Keratinocyte (primary cell): Measurements from ENCODE around the gene PARD3B. TPM values are rescaled to one million over a fixed set of nuclear protein-coding genes. Genes with fewer than 3 reads are reported as not detected.

Experiments
- DNase-seq: peaks from one replicate; pipeline ENCODE4 v3.0.0-alpha.2; 2011; ENCODE audit warnings: low read depth, missing footprints, low spot score
- FAIRE-seq: peaks from 2 replicates; lab custom pipeline; 2011; peaks lifted over from hg19 to GRCh38; lab: Jason Lieb, UNC
- H2AFZ ChIP-seq: 2 replicates; pipeline ENCODE4 v1.6.0; 2012; ENCODE audit warnings: low read length, control low read depth, inconsistent platforms; ENCODE audit not compliant: control insufficient read depth
- H3K27ac ChIP-seq: 2 replicates; pipeline ENCODE4 v1.5.1; 2011; ENCODE audit warnings: low read length; ENCODE audit not compliant: control insufficient read depth, insufficient read depth
- H3K27me3 ChIP-seq: 3 replicates; pipeline ENCODE4 v1.6.0; 2011; ENCODE audit warnings: low read length; ENCODE audit not compliant: control insufficient read depth, insufficient read depth; ENCODE audit errors: extremely low read depth
- H3K36me3 ChIP-seq, 2 experiments: 2 replicates in 1 of 2; 3 replicates in 1 of 2; pipeline ENCODE4 v1.5.1; 2011; ENCODE audit warnings: low read length in 2 of 2, mild to moderate bottlenecking in 1 of 2; ENCODE audit not compliant: control insufficient read depth in 2 of 2, insufficient read depth in 2 of 2; ENCODE audit errors: extremely low read depth in 1 of 2
- H3K4me1 ChIP-seq: 3 replicates; pipeline ENCODE4 v1.5.1; 2011; ENCODE audit warnings: low read length; ENCODE audit not compliant: control insufficient read depth, insufficient read depth; ENCODE audit errors: extremely low read depth
- H3K4me2 ChIP-seq: 3 replicates; pipeline ENCODE4 v1.6.0; 2011; ENCODE audit warnings: low read depth, low read length; ENCODE audit not compliant: control insufficient read depth, insufficient read depth; ENCODE audit errors: extremely low read depth
- H3K4me3 ChIP-seq, 3 experiments: fragments of 200-600 bp in 1 of 3; sonication (generic) in 1 of 3; 2 replicates in 2 of 3; 3 replicates in 1 of 3; pipeline ENCODE4 v1.5.1; 2011 to 2016; ENCODE audit warnings: low read length in 3 of 3, mild to moderate bottlenecking in 3 of 3, control low read depth in 2 of 3, inconsistent platforms in 1 of 3, low read depth in 1 of 3, mixed read lengths in 1 of 3, mixed run types in 1 of 3, moderate library complexity in 1 of 3; ENCODE audit not compliant: control insufficient read depth in 2 of 3, insufficient read depth in 2 of 3; ENCODE audit errors: extremely low read depth in 1 of 3
- H3K79me2 ChIP-seq: 2 replicates; pipeline ENCODE4 v1.6.0; 2012; ENCODE audit warnings: low read length; ENCODE audit not compliant: control insufficient read depth, insufficient read depth
- H3K9ac ChIP-seq: 3 replicates; pipeline ENCODE4 v1.6.0; 2011; ENCODE audit warnings: low read length; ENCODE audit not compliant: control insufficient read depth, insufficient read depth; ENCODE audit errors: extremely low read depth
- H3K9me1 ChIP-seq: 3 replicates; pipeline ENCODE4 v1.6.0; 2011; ENCODE audit warnings: low read length; ENCODE audit not compliant: control insufficient read depth, insufficient read depth; ENCODE audit errors: extremely low read depth
- H3K9me3 ChIP-seq: 2 replicates; pipeline ENCODE4 v1.5.1; 2012; ENCODE audit warnings: low read depth, low read length; ENCODE audit not compliant: control insufficient read depth
- H4K20me1 ChIP-seq: 3 replicates; pipeline ENCODE4 v1.6.0; 2011; ENCODE audit warnings: low read length; ENCODE audit not compliant: control insufficient read depth, insufficient read depth; ENCODE audit errors: extremely low read depth
- CTCF ChIP-seq, 3 experiments: IDR thresholded peaks in 1 of 3; conservative IDR thresholded peaks in 1 of 3; optimal IDR thresholded peaks in 1 of 3; 2 replicates in 2 of 3; 3 replicates in 1 of 3; pipeline versions ENCODE3 to v1.5.1; 2011; ENCODE audit warnings: low read length in 3 of 3, mild to moderate bottlenecking in 3 of 3, moderate library complexity in 2 of 3, control low read depth in 1 of 3, inconsistent platforms in 1 of 3; ENCODE audit not compliant: insufficient read depth in 2 of 3; ENCODE audit errors: extremely low read depth in 1 of 3
- EZH2 ChIP-seq: IDR thresholded peaks from one replicate; pipeline ENCODE4 v1.6.1; 2012; ENCODE audit warnings: inconsistent platforms, mild to moderate bottlenecking, low read length, moderate library complexity
- dilution Hi-C: fragments of 300-500 bp; cut with MboI; formaldehyde crosslinking; loops from one replicate; pipeline ENCODE4 v1.7.0; 2020; ENCODE audit warnings: low sequenced_read_pairs; ENCODE audit not compliant: extremely low pct_ligation_motif_present
- polyA plus RNA-seq, 5 experiments: library from polyadenylated mRNA; depleted of rRNA in 3 of 5; stranded (reverse) in 3 of 5; stranded (forward) in 1 of 5; unstranded in 1 of 5; fragments of >200 nt; gene quantifications; 1 replicate in 1 of 5; 2 replicates in 3 of 5; 3 replicates in 1 of 5; pipeline versions ENCODE4 v1.2.1 to v1.2.3, GENCODE V29; 2011 to 2012; ENCODE audit warnings: missing spikeins in 2 of 5, low read depth in 1 of 5, low replicate concordance in 1 of 5

The PARD3B gene
- polyA plus RNA-seq, 1 donor (not counting 4 experiments of a cell fraction or from before 2014, with no cell fraction given): 1.2 TPM

- Histone ChIP-seq H3K27me3 (no peaks in the 10 kb centered on the region), H3K4me3 (no peak overlapping the region), H3K79me2 (no peaks in the 10 kb centered on the region), H3K9ac (no peak overlapping the region), H3K9me3 (no peaks in the 10 kb centered on the region), H3K36me3 (no peaks in the 10 kb centered on the region), H2AFZ (no peak overlapping the region), H3K27ac (no peak overlapping the region), H3K9me1 (no peaks in the 10 kb centered on the region), H4K20me1 (no peaks in the 10 kb centered on the region), H3K4me1 (no peaks in the 10 kb centered on the region), H3K4me2 (no peak overlapping the region)
- dilution Hi-C loops: no loop called here
- FAIRE-seq (no peak), DNase-seq (no peak)
- TF ChIP-seq EZH2 (no peak), CTCF (optimal IDR thresholded peaks at IDR 0.05 in 1 of 3, IDR thresholded peaks at IDR 0.05 in 1 of 3, conservative IDR thresholded peaks at IDR 0.05 in 1 of 3; ENCODE audit: extremely low read depth in 1 of 3, insufficient read depth in 2 of 3, low read length in 3 of 3) (no peak)
These were observed 625.1 kb downstream of the PARD3B start for GRCh38 chr2:205170399-205170798.

- H3K9me1 ChIP-seq: no peaks in the 10 kb centered on the region
- H2AFZ ChIP-seq: no peak overlapping the region
- TF ChIP-seq CTCF (optimal IDR thresholded peaks at IDR 0.05 in 1 of 3, IDR thresholded peaks at IDR 0.05 in 1 of 3, conservative IDR thresholded peaks at IDR 0.05 in 1 of 3; ENCODE audit: extremely low read depth in 1 of 3, insufficient read depth in 2 of 3, low read length in 3 of 3) (no peak), EZH2 (no peak)
- H3K4me2 ChIP-seq: no peak overlapping the region
- H3K27me3 ChIP-seq: no peaks in the 10 kb centered on the region
- no peak overlapping the region for H3K27ac ChIP-seq
- no peaks in the 10 kb centered on the region for H4K20me1 ChIP-seq
- H3K4me3 ChIP-seq: no peak overlapping the region
- no peaks in the 10 kb centered on the region for H3K4me1 ChIP-seq
- FAIRE-seq: no peak
- dilution Hi-C loops: no loop called here
- no peaks in the 10 kb centered on the region for H3K36me3 ChIP-seq
- H3K79me2 ChIP-seq: no peaks in the 10 kb centered on the region
- H3K9me3 ChIP-seq: no peaks in the 10 kb centered on the region
- DNase-seq: no peak
- H3K9ac ChIP-seq: no peak overlapping the region
These were observed 626.1 kb downstream of the PARD3B start for GRCh38 chr2:205171261-205171940.
